ENCODE data around the gene PRKG2.

Gene PRKG2

DNA sequence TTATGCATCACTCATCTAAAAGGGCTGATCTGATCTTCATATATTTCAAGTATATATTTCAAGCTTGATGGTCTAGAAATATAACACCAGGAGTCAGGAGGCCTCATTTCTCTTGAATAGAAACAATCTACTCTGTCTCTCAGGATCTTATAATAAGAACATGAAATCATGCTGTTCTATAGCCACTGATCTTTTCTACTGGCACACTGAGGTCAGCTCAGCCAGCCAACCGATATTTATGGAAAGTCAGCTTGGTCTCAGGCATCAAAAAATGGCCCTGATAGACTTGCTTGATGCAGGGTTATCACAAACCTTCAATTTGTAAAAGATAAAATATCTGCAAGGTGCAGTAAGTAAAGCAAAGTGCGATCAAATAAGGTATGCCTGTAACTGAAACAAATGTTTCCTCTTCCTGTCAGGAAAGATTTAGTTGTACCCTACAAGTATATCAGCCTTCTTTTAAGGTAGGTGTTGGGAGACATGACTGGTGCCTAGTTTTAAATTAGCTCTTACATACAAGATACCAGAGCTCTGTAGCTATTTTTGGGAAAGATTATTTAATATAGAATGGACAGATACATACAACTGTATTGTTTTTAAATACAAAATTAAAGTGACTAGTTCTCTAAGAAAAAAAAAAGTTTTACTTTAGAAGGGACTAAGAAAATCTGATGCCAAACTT is 121.2 kb downstream of the PRKG2 start:
- TF ChIP-seq, protein P1, sequence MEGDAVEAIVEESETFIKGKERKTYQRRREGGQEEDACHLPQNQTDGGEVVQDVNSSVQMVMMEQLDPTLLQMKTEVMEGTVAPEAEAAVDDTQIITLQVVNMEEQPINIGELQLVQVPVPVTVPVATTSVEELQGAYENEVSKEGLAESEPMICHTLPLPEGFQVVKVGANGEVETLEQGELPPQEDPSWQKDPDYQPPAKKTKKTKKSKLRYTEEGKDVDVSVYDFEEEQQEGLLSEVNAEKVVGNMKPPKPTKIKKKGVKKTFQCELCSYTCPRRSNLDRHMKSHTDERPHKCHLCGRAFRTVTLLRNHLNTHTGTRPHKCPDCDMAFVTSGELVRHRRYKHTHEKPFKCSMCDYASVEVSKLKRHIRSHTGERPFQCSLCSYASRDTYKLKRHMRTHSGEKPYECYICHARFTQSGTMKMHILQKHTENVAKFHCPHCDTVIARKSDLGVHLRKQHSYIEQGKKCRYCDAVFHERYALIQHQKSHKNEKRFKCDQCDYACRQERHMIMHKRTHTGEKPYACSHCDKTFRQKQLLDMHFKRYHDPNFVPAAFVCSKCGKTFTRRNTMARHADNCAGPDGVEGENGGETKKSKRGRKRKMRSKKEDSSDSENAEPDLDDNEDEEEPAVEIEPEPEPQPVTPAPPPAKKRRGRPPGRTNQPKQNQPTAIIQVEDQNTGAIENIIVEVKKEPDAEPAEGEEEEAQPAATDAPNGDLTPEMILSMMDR (IDR thresholded peaks at IDR 0.05; ENCODE audit: low read depth, low read length), result no peak
- DNase-seq, result no peak
- Histone ChIP-seq H3K9me3 (no peaks in the 10 kb centered on the region), H3K27me3 (no peaks in the 10 kb centered on the region), H3K36me3 (no peaks in the 10 kb centered on the region), H3K4me1 (no peaks in the 10 kb centered on the region), H3K4me3 (ENCODE audit: low read depth, low read length) (no peak overlapping the region)

DNA sequence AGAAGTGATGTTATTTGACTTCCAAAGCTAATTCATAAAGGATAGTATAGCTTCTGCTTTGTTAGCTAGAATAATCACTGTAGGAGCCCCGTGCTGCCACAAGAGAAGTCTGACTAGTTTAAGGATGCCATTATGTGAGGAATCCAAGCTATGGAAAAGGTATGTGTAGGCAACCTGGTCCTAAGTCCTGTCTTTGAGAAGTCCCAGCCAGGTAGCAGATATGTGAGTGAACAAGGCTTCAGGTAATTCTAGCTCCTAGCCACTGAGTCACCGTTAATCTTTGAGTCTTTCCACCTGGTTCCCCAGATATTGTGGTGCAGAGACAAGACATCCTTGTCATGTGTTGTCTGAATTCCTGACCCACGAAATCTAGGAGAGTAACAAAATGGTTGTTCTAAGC is 129.0 kb downstream of the PRKG2 start:
- Histone ChIP-seq H3K27me3 (no peaks in the 10 kb centered on the region), H3K36me3 (no peaks in the 10 kb centered on the region), H3K9me3 (no peaks in the 10 kb centered on the region), H3K4me3 (ENCODE audit: low read depth, low read length) (no peak overlapping the region), H3K4me1 (no peaks in the 10 kb centered on the region)
- no peak for DNase-seq
- TF ChIP-seq, protein P1 (IDR thresholded peaks at IDR 0.05; ENCODE audit: low read depth, low read length), result no peak

DNA sequence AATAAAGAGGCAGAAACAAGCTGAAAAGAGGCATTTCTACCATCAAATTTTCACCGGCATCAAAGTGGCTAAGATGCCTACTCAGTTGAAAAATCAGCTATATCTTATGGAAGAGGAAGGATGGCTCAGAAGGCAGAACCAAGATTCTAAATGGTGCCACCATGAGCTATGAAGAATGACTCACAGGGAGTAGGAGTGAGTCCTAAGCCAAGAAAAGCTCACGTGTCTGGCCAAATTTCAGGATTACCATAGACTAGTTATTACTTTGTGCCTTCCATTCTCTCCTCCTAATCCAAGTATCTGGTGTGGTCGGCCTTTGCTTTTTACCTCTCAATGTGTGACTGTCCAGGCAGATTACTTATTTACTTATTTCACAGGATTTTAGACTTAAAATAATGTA is 129.7 kb downstream of the PRKG2 start:
- Histone ChIP-seq H3K36me3 (no peaks in the 10 kb centered on the region), H3K9me3 (no peaks in the 10 kb centered on the region), H3K27me3 (no peaks in the 10 kb centered on the region), H3K4me1 (no peaks in the 10 kb centered on the region), H3K4me3 (ENCODE audit: low read depth, low read length) (no peak overlapping the region)
- DNase-seq, result no peak
- TF ChIP-seq, protein P1 (IDR thresholded peaks at IDR 0.05; ENCODE audit: low read depth, low read length), result no peak

DNA sequence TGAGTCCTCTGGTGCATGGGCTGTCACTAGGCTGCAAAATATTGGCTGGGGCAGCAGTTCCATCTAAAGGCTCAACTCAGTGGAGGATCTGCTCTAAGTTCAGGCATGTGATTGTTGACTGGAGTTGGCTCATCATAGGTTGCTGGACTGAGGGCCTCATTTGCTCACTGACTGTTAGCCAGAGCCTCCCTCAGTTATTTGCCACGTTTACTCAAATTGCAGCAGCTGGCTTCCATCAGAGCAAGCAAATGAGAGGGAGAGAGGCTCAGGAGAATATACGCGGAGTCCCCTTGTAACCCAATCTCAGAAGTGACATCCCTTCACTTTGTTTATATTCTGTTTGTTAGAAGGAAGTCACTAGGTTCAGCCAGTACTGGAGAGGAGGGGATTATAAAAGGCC is 130.4 kb downstream of the PRKG2 start:
- Histone ChIP-seq H3K4me1 (no peaks in the 10 kb centered on the region), H3K9me3 (no peaks in the 10 kb centered on the region), H3K4me3 (ENCODE audit: low read depth, low read length) (no peak overlapping the region), H3K36me3 (no peaks in the 10 kb centered on the region), H3K27me3 (no peaks in the 10 kb centered on the region)
- no peak for DNase-seq
- TF ChIP-seq, protein P1 (IDR thresholded peaks at IDR 0.05; ENCODE audit: low read depth, low read length), result no peak

DNA sequence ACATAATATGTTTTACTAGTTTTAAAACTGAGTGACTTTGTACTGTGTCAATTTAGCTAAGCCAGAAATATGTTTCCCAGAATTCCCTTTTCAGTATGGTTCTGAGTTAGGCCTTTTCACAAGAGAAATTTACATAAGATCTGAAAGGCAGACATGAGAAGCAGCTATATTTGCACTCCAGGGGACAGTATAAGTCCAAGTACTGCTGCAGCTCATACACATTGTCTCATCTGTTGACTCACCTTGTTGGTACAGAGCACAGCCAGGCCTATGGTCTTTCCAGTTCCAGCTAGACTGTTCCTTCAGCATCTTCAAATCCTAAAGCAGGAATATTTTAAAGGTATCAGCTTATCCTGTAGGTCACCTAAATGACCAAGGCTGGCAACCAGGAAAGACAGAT is 131.0 kb downstream of the PRKG2 start:
- H3K9me3 ChIP-seq, result no peaks in the 10 kb centered on the region
- DNase-seq, result no peak
- no peaks in the 10 kb centered on the region for H3K36me3 ChIP-seq
- TF ChIP-seq, protein P1 (IDR thresholded peaks at IDR 0.05; ENCODE audit: low read depth, low read length), result no peak
- no peak overlapping the region for H3K4me3 ChIP-seq (ENCODE audit: low read depth, low read length)
- H3K4me1 ChIP-seq, result no peaks in the 10 kb centered on the region
- H3K27me3 ChIP-seq, result no peaks in the 10 kb centered on the region

DNA sequence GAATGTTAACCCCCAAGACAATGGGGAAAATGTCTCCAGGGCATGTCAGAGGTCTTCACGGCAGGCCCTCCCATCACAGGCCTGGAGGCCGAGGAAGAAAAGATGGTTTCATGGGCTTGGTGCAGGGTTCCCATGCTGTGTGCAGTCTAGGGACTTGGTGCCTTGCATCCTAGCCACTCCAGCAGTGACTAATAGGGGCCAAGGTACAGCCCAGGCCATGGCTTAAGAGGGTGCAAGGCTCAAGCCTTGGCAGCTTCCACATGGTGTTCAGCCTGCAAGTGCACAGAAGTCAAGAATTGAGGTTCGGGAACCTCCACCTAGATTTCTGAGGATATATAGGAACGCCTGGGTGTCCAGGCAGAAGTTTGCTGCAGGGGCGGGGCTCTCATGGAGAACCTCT is 133.9 kb downstream of the PRKG2 start:
- no peak for DNase-seq
- H3K9me3 ChIP-seq, result no peaks in the 10 kb centered on the region
- H3K36me3 ChIP-seq, result no peaks in the 10 kb centered on the region
- TF ChIP-seq, protein P1 (IDR thresholded peaks at IDR 0.05; ENCODE audit: low read depth, low read length), result no peak
- H3K27me3 ChIP-seq, result no peaks in the 10 kb centered on the region
- H3K4me1 ChIP-seq, result no peaks in the 10 kb centered on the region
- H3K4me3 ChIP-seq (ENCODE audit: low read depth, low read length), result no peak overlapping the region
